ENCODE results near the gene TSPAN4.
A peak's percentile ranks its signal among the peaks of the same experiment; 100 is the strongest.

TSPAN4 gene

DNA sequence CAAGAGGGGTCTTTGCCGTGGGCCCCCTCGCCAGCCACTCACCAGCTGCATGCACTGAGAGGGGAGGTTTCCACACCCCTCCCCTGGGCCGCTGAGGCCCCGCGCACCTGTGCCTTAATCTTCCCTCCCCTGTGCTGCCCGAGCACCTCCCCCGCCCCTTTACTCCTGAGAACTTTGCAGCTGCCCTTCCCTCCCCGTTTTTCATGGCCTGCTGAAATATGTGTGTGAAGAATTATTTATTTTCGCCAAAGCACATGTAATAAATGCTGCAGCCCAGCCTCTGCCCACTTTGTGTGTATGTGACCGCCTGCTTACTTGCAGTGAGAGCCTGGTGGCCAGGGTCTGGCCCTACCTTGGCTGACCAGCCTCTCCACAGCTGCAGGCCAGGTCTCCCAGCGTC lies 17.7 kb upstream of the TSPAN4 start:
- DNase-seq: no peak

DNA sequence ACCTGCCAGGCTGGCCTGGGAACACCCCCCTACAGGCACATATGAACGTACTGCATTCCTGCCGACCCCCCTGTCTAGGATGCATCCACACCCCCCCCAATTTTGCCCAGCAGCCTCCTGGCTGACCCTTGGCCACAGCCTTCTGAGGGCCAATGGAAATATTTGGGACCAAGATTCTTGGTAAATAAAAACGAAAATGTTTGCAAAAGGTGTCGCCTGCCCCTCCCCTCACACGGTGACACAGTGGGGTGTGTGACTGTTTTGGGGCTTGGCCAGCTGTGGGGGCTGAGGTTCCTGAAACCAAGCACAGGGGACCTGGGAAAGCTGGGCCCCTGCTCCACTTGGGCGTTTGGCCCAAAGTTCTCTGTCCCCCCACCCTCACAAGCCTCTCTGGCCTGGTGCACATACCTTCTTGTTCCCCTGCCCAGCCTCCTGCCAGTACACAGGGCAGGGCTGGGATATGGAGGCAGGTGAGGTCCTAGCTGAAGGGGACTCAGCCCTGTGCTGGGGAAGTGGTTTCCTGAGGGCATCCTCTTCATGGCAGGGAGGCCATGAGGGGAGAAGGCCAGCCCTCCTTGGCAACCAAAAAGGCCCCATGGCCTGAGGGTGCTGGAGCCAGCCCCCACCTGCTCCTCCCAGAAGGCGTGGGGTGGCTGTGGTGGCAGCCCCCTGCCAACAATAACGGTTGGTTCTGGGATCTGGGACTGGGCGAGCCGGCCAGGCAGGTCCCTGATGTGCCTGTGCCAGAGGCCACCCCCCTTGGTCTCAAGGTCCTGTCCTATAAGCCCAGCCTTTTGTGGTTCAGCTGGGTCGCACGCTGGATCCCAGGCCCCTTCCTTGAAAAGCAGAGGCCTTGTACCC lies 17.1 kb upstream of the TSPAN4 start:
- no peak for DNase-seq

DNA sequence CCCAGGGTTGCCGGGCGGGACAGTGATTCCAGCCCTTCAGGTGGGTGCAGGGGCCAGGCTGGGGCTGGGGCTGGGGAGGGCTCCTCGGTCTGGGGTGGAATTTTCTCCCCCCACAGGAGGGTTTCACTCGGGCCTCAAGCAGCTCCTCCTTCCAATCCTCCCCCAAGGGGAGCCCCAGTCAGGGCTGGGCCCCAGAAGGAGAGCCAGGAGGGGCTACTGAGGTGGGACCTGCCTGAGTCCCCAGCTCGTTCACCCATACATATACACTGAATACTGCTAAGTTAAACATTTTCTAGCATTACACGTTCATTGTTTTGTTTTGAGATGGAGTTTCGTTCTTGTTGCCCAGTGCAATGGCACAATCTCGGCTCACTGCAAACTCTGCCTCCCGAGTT lies 16.4 kb upstream of the TSPAN4 start:
- DNase-seq: no peak

- DNase-seq: no peak
These were observed 15.9 kb upstream of the TSPAN4 start for GRCh38 chr11:826836-827145.

GRCh38 chr11:827146-827896 lies 15.3 kb upstream of the TSPAN4 start:
- DNase-seq: no peak

DNA sequence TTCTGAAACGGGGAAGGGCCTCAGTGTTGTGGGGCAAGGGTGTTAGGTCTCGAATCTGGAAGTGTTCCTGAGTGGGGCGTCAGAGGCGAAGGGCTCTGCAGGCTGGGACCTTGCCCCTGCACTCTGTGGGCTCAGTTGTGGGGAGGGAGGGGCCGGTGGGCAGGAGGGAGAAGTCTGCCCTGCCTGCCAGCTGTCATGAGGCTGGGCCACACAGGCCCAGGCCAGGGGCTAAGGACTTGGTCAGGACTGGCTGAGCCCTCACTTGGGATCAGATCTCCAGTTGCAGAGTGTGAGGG lies 14.8 kb upstream of the TSPAN4 start, which contains the start of gene CRACR2B:
CRACR2B (plus strand) TSS at position 23 of the 296 bp plus-strand sequence. CDS start 689 bp downstream, outside the sequence.
- DNase-seq: no peak

GRCh38 chr11:828506-829175 lies 14.0 kb upstream of the TSPAN4 start:
- DNase-seq: no peak

DNA sequence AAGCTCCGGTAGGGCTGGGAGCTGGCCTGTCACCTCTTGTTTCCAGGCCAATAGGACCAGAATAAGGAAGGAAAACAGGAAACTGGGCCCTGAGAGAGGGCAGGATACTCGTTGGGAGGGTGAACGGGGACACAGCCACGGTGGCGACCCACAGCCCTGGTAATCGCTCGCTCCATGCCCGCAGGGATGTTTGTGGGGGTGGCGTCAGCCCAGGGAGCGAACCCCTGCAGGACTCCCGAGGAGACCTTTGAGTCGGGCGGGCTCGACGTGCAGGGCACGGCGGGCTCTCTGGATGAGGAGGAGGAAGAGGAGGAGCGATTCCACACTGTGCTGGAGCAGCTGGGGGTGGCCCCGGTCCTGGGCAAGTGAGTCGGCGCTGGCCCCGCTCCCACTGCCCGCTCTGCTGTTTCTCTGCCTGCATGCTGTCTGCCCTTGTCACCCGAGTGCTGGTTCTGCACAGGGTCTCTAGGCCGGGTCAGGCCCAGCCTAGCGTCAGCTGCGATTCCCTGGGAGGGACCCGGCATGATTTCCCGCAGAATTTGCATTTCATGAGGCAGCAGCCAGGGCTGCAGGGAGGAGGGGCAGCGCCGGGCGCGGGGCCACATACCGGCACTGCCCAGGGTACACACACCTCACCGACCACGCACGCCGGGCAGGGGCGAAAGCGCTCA lies 13.3 kb upstream of the TSPAN4 start:
- no peak for DNase-seq

DNA sequence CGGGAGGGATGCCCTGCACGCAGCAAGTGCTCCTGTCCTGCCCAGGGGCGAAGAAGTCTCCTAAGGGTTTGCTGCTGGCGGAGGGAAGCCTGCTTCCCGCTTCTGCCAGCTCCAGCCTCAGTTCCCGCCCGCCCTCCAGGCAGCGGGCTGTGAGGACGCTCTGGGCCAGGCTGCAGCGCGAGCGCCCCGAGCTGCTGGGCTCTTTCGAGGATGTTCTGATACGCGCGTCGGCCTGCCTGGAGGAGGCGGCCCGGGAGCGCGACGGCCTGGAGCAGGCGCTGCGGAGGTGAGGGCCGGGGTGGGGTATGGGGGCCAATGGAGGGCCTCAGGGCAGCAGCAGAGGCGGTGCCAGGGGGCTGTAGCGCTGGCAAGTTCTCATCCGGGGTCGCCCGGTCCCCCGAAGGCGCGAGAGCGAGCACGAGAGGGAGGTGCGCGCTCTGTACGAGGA lies 12.8 kb upstream of the TSPAN4 start:
- no peak for DNase-seq

GRCh38 chr11:830295-831117 lies 12.1 kb upstream of the TSPAN4 start:
- DNase-seq: peak; percentile 62 to 73

- no peak for DNase-seq
These were observed 11.4 kb upstream of the TSPAN4 start for GRCh38 chr11:831118-831864.

DNA sequence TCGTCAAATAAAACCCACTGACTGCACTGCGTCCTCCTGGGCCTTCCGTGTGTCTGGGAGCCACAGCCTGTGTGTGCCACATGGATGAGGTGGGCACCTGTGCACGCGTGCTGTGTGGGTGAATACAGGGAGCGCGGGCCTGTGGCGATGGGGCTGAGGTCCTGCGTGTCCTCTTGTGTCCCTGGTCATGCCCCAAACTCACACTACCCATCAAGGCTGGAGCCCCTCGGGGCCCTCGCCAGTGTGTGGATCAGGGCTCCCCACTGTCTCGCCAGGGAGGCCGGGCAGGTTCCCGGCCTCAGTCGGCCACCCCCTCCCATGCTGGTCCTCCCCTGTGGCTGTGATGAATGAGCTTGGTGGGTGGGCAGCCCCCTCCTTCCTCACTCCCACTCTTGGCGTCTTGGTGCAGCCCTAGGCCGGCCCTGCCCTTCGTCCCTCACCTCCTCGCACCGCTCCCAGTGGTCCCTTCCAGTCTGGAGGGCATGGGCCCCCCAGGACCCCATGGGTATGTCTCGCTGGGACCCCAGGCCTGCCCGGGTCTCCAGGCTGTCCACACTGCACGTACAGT lies 10.6 kb upstream of the TSPAN4 start:
- DNase-seq: no peak

- DNase-seq: peak in 1 of 2 donors; percentile 69
These were observed 10.0 kb upstream of the TSPAN4 start, which contains the start of gene CD151 for GRCh38 chr11:832529-833113. Gene CD151, plus strand, starts transcription at chr11:832952. Its CDS starts 3,118 bp downstream, at chr11:836070.

- no peak for DNase-seq
These were observed 9.4 kb upstream of the TSPAN4 start for GRCh38 chr11:833114-833791.

GRCh38 chr11:833849-834311 lies 8.8 kb upstream of the TSPAN4 start:
- no peak for DNase-seq

GRCh38 chr11:834371-835316 lies 8.0 kb upstream of the TSPAN4 start:
- no peak for DNase-seq

DNA sequence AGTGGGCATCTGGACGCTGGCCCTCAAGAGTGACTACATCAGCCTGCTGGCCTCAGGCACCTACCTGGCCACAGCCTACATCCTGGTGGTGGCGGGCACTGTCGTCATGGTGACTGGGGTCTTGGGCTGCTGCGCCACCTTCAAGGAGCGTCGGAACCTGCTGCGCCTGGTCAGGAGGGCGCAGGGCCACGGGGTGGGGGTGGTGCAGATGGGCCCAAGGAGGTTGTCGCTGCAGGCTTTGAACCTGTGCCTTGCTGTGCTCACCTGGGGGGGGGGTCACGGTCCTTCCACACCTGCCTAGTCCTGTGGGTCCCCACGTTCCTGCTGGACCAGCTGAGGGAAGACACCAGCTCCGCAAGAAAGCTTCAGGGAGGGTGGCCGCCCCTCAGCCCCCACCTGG lies 6.4 kb upstream of the TSPAN4 start:
- no peak for DNase-seq

DNA sequence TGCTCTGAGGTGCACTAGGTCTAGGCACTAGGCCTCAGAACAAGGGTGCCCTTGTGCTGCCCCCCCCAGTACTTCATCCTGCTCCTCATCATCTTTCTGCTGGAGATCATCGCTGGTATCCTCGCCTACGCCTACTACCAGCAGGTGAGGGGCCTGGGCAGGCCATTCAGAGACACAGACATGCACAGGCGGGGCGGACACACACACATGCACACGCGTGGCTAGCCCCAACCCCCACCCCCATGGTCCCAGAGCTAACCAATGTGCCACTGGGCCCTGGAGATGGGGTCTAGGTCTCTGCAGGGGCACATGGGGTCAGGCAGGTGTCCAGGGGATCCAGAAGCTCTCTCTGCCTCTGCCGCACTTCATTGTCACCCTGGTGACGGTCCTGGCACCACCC lies 6.0 kb upstream of the TSPAN4 start:
- DNase-seq: no peak

Measured in stimulated activated CD4-positive, alpha-beta T cell treated with anti-CD3 and anti-CD28 coated beads, Interleukin-2, amount 100 ng/mL, for 24 hours (primary cell).